Embryonic facial prominence (tissue), 1 donor: Measurements from ENCODE around the gene TMEM242.

ENCODE experiments used
- DNase-seq: peaks from one replicate; pipeline ENCODE4 v3.0.0-alpha.2; 2016; ENCODE audit errors: extremely low spot score

Gene TMEM242

DNA sequence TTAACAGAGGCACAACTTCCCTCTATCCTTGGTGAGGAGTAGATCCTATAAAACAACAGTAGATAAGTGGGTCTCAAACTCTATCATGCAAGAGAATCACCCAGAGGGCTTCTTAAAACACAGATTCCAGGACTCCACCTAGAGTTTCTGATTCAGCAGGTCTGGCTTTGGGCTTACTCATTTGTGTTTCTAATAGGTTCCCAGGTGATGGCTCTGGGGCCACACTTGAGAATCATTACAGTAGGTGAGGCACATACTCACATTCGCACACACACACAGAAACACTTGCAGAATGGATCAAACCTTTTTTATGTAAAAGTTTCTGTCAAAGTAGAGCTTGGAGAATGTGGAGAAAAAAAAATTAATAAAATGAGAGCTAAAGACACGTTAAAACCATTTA is 52.4 kb downstream of the TMEM242 start:
- DNase-seq, result no peak

GRCh38 chr6:157270308-157270707 is 53.0 kb downstream of the TMEM242 start:
- DNase-seq, result no peak

DNA sequence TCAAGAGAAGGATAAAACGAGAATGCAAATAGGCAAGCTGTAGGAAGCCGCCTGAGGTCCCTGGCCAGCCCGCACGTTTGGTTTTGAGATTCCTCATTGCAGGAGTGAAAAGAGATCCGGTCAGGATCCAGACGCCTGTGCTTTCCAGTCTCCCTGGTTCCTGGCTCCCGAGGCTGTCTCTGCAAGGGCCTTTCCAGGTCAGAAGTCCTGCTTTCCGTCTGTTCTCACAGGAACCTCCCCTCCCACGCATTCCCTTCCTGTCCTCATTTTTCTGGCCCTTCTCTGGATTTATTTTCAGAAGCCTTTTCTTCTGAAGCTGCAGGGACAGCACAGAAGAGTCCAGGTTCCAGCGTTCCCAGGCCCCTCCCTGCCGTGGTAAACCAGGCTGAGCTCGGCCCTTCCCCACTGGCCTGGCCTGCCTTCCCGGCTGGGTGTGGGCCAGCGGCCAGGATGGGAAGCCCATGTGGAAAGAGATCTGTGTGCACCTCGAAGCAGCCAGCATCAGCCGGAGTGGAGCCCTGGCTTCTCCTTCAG is 54.0 kb downstream of the TMEM242 start:
- DNase-seq, result no peak

- no peak for DNase-seq
Measured at GRCh38 chr6:157268835-157269234, 54.5 kb downstream of the TMEM242 start.

DNA sequence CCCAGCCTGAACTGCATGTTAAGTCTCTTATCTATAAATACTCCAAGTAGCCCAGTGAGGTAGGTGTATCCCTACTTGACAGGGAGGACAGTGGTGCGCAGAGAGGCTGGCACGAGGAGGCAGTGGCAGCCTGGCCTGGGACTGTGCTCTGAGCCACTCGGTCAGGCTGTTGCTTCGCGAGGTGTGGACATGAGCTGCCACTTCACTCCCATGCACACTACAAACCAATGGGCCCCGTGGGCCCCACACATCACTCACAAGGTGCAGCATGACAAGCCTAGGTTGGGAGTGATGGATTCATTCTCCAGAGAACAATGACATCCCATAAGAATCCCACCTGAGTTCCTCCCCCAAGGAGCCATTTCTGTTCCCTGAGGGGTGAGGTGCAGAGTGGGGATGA is 54.9 kb downstream of the TMEM242 start:
- DNase-seq, result no peak

- no peak for DNase-seq
Measured at GRCh38 chr6:157267654-157268053, 55.7 kb downstream of the TMEM242 start.

DNA sequence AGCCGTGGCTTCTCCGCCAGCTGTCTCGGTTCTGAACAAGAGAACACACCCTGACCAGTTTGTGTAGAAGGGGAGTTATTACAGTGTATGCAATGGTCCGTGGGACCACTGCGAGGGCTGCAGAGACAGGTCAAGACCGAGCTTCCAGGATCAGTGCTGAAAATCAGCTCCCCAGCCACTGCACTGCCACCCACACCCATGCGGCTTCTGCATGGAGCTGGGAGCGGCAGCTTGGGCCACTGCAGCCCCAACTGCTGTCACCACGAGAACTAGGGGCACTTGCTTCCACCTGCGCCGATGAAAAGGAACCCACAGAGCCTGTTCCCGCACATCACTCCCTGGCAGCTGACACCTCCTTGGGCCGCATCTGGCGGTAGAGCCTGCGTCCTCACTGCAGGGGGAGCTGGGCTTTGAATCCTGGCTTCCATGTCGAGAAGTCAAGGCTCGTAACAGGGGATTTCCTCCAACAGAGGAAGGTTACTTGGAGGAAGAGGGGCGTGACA is 56.2 kb downstream of the TMEM242 start:
- no peak for DNase-seq

GRCh38 chr6:157266274-157267101 is 56.8 kb downstream of the TMEM242 start:
- no peak for DNase-seq

DNA sequence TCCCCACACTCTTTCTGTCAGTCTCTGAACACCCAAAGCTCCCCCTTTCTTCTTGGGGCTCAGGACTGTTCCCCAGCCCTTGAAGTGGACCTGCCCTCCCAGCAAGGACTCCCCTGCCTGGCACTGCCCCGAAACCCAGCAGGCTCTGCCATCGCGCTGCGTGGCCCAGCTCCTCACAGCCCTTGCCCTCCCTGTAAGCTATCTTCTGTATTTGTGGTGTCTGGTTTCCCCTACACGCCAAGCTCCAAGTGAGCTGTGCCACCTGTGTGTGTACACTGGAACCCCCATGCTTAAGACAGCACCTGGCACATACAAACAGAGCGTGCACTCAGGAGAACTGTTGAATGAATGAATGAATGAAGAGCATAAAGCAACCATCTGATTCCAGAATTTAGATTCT is 57.7 kb downstream of the TMEM242 start:
- DNase-seq, result no peak

GRCh38 chr6:157265186-157265585 is 58.1 kb downstream of the TMEM242 start:
- no peak for DNase-seq

DNA sequence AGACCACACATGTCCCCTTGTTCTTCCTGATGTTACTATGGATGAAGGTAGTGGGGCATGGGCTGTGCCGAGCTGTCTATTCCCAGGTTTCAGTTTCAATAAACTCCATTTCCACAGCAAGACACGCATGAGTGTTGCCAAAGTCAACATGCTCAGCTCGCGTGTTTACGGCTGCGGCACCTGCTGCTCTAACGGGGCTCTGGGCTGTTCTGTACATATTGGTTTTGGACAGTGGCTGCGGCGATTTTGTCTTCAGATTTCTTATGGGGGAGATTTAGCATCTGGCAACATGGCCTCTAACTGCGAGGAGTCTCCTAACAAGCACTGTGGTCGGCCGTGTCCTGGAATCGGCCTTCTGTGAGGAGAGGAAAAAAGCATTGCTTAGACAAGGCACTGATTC is 58.6 kb downstream of the TMEM242 start:
- DNase-seq, result no peak

GRCh38 chr6:157263881-157264397 is 59.4 kb downstream of the TMEM242 start:
- no peak for DNase-seq

DNA sequence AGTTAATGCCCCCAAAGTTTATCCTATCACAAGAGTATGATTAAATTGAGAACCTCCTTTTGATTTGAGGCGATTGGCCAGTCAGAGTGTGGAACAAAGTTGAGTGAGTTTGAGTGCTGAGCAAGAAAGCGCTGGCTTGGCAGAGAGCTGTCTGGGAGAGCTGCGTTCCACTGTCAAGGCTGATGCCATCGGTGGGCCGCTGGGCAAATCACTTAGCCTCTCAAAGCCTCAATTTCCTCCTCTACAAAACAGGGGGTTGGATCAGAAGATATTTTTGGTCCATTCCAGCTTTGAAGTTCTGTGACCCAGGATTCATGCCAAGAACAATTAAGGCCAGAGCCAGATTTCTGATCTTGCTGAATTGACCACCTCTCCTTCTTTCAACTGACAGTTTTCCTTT is 60.2 kb downstream of the TMEM242 start:
- DNase-seq, result no peak

- DNase-seq, result no peak
Measured at GRCh38 chr6:157261606-157262005, 61.7 kb downstream of the TMEM242 start.

- no peak for DNase-seq
Measured at GRCh38 chr6:157260735-157261410, 62.4 kb downstream of the TMEM242 start.

DNA sequence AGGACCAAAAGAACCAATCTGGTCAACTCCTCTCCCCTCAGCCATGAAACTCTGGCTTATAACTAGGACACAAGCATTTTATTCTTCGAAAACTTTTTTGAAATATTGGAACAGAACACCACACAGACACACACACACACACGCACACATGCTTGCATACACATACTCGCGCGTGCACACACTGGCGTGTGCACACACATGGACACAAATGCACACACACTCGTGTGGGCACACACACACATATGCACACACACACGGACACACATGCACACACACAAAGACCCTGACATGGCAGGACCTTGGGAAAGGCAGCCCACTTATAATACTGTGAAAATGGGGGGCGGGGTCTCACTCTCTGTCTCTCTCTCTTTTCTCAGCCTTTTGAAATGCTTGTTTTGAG is 63.9 kb downstream of the TMEM242 start:
- no peak for DNase-seq

GRCh38 chr6:157258878-157259277 is 64.4 kb downstream of the TMEM242 start:
- DNase-seq, result no peak

GRCh38 chr6:157255079-157255478 is 68.2 kb downstream of the TMEM242 start:
- no peak for DNase-seq

DNA sequence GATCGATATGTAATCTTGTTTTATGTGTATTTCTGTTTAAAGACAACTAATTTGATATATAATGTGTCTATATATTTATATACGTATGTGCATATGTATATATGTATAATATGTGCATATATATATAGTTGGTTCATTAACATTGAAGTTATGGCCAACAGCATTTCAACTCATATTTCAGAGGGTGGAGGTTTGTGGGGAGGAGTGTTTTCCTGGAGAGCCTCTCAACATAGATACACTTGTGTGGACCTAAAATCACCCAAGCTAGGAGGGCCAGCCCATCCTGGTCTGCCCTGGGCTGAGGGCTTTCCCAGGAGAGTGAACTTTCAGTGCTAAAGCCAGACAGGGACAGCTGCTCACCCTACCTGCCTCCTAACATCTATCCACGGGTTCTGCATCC is 68.8 kb downstream of the TMEM242 start:
- no peak for DNase-seq

- DNase-seq, result no peak
Measured at GRCh38 chr6:157253699-157254098, 69.6 kb downstream of the TMEM242 start.

DNA sequence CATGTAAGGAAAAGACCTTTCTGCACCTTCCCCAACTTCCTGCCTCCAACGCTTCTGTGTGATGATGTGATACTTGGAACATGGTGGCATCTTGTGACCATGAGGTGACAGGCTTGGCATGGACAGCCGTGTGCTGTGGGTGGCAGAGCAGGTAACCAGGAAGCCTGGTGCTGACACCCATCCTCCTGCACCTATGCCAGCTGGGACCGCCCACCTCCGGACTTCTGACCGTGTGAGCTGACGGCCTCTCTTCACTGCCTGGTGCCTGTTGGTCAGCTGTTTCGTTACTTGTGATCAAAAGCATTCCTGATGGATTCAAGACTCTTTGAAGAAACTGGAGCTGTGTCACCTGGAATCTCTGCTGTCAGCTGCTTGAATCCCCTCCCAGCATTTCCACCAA is 70.3 kb downstream of the TMEM242 start:
- DNase-seq, result no peak

GRCh38 chr6:157251586-157252247 is 71.6 kb downstream of the TMEM242 start:
- DNase-seq, result no peak
